ENCODE measurements around the gene IGIP.

DNA sequence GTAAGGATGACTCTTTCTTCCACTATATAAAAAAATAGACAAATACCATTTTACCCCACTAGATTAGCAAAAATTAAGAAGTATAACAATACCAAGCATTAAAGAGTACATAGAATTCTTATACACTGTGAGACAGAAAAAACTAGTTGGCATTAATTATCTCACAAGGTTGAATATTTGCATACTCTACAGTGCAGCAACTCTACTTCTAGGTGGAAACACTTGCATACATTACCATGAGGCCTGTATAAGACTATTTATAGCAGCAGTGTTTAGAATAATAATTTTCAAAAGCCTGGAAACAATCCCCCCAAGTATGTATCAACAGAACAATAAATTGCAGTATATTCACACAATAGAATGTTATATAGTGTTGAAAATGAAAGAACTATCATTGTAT lies 30.8 kb upstream of the IGIP start:
- TF ChIP-seq REST (IDR thresholded peaks at IDR 0.05) (no peak), CTCF (IDR thresholded peaks at IDR 0.05; ENCODE audit: low read depth, low read length, missing input control) (no peak), JUND (IDR thresholded peaks at IDR 0.05) (no peak), TAF1 (conservative IDR thresholded peaks at IDR 0.05) (no peak), YY1 (IDR thresholded peaks at IDR 0.05) (no peak), ATF3 (IDR thresholded peaks at IDR 0.05) (no peak), EGR1 (IDR thresholded peaks at IDR 0.05; ENCODE audit: low read depth in 2 of 2) (no peak)
- TF ChIP-seq, protein P1, sequence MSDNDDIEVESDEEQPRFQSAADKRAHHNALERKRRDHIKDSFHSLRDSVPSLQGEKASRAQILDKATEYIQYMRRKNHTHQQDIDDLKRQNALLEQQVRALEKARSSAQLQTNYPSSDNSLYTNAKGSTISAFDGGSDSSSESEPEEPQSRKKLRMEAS (IDR thresholded peaks at IDR 0.05), result no peak

Data from liver (tissue), 3 donors.